Bronchial epithelial cell (primary cell): ENCODE results near the gene DOK1. TPM values are rescaled to one million over a fixed set of nuclear protein-coding genes. Genes with fewer than 3 reads are reported as not detected.

ENCODE experiments used
- DNase-seq: peaks from one replicate; pipeline ENCODE4 v3.0.0-alpha.2; 2010; ENCODE audit warnings: low read depth
- FAIRE-seq: peaks from 2 replicates; lab custom pipeline; 2011; peaks lifted over from hg19 to GRCh38; lab: Jason Lieb, UNC
- H3K27me3 ChIP-seq: 2 replicates; pipeline ENCODE4 v1.5.1; 2011; ENCODE audit warnings: low read length; ENCODE audit not compliant: control insufficient read depth, insufficient read depth
- H3K36me3 ChIP-seq: 2 replicates; pipeline ENCODE4 v1.5.1; 2011; ENCODE audit warnings: low read length; ENCODE audit not compliant: control insufficient read depth, insufficient read depth
- H3K4me3 ChIP-seq: 2 replicates; pipeline ENCODE4 v1.5.1; 2011; ENCODE audit warnings: mild to moderate bottlenecking, low read depth, low read length, control low read depth
- CTCF ChIP-seq: IDR thresholded peaks from 2 replicates; pipeline ENCODE4 v1.5.1; 2011; ENCODE audit warnings: mild to moderate bottlenecking, moderate library complexity, low read length, control low read depth, inconsistent platforms; ENCODE audit not compliant: insufficient read depth, severe bottlenecking
- total RNA-seq: library from RNA; depleted of rRNA; stranded (reverse); fragments of >200 nt; gene quantifications from 2 replicates; pipeline ENCODE4 v1.2.1, GENCODE V29; 2014

Gene DOK1
- total RNA-seq, 1 donor from 2014 or later: 1.1 TPM

DNA sequence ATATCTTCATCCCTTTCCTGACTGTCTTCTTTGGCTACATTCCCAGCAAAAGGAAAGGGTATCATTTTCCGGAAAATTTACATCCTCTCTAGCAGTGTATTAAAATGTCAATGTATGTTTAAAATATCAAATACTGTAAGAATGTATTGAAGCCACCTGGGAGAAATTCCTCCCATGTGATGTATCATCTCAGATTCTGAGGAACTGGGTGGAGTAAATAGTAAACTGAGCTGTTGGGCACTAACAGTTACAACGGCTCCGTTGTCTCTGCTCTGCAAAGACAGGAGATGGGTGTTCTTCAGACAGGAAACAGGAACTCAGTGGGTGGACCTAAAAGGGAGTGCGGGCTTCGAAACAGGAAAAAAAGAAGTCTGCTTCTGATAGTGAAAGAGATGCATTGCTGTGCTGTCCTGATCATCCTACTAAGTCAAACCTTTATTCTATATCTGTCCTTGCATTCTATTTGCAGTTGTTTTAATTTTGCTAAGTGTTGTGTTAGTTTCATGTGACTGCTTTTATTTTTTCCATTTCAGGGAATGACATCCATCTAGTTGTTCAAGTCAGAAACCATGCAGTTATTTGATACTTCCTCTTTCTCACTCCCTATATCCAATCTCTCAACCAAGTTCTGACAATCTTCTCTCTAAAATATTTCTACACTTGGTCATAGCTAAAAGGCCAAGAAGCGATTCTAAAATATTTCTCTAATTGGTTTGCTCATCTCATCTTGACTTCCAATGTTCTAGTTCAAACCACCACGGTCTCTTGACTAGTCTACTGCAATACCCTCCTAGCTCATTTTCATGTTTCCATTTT lies 19.4 kb downstream of the DOK1 start:
- Histone ChIP-seq H3K36me3 (no peaks in the 10 kb centered on the region), H3K4me3 (no peak overlapping the region), H3K27me3 (no peaks in the 10 kb centered on the region)
- FAIRE-seq (no peak), DNase-seq (peak; percentile 80)
- no peak for TF ChIP-seq CTCF

- DNase-seq (no peak), FAIRE-seq (no peak)
- no peak overlapping the region for H3K4me3 ChIP-seq
- no peaks in the 10 kb centered on the region for H3K27me3 ChIP-seq
- H3K36me3 ChIP-seq: no peaks in the 10 kb centered on the region
- TF ChIP-seq CTCF: no peak
Measured at GRCh38 chr2:74575320-74575719, 20.8 kb downstream of the DOK1 start.

GRCh38 chr2:74576211-74576862 lies 21.8 kb downstream of the DOK1 start:
- FAIRE-seq (no peak), DNase-seq (no peak)
- no peaks in the 10 kb centered on the region for H3K36me3 ChIP-seq
- no peak for TF ChIP-seq CTCF
- H3K27me3 ChIP-seq: no peaks in the 10 kb centered on the region
- H3K4me3 ChIP-seq: no peak overlapping the region

DNA sequence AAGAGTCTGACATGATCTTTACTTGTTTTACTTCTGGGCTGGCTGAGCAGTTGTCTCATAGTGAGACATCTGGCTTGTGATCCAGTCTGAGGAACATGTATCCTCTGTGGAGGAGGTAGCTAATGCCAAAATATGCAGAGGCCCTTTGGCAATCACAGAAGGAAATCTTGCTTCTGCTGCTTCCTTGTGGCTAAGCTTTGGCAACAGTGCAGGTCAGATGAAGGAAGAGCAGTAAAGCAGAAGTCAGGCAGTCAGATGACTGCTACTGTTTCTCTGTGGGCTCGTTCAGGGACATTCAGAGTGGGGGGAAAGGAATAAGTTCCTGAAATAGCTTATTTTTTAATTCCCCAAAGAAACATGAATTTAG lies 22.3 kb downstream of the DOK1 start:
- no peaks in the 10 kb centered on the region for H3K27me3 ChIP-seq
- FAIRE-seq: no peak
- no peak for DNase-seq
- H3K36me3 ChIP-seq: no peaks in the 10 kb centered on the region
- TF ChIP-seq CTCF: no peak
- no peak overlapping the region for H3K4me3 ChIP-seq

- DNase-seq: no peak
Measured at GRCh38 chr2:74577448-74577847, 22.9 kb downstream of the DOK1 start.

More at GRCh38 chr2:74577448-74577847, 22.9 kb downstream of the DOK1 start:
- Histone ChIP-seq H3K4me3 (no peak overlapping the region), H3K27me3 (no peaks in the 10 kb centered on the region), H3K36me3 (no peaks in the 10 kb centered on the region)
- FAIRE-seq: no peak
- TF ChIP-seq CTCF: no peak
